ENCODE results near the gene COA6.

DNA sequence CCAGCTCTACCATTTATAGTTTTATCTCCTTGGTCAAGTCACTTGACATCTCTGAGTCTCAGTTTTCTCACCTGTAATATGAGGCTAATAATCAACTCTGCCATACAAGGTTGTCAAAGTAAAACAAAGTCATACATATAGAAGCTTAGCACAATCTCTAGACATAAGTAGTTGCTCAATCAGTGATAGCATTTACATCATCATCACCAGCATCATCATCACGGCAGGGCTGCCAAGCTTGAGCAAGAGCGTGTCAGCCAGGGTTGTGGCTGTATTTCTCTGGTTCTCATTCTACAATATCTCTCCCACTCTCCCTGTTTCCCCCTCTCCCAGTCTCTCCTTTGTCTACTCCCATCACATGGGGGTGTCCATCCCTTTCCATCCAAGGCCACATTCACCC lies 41.7 kb upstream of the COA6 start:
- TF ChIP-seq, protein P1, sequence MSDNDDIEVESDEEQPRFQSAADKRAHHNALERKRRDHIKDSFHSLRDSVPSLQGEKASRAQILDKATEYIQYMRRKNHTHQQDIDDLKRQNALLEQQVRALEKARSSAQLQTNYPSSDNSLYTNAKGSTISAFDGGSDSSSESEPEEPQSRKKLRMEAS (IDR thresholded peaks at IDR 0.05), result no peak
- TF ChIP-seq, protein P2, sequence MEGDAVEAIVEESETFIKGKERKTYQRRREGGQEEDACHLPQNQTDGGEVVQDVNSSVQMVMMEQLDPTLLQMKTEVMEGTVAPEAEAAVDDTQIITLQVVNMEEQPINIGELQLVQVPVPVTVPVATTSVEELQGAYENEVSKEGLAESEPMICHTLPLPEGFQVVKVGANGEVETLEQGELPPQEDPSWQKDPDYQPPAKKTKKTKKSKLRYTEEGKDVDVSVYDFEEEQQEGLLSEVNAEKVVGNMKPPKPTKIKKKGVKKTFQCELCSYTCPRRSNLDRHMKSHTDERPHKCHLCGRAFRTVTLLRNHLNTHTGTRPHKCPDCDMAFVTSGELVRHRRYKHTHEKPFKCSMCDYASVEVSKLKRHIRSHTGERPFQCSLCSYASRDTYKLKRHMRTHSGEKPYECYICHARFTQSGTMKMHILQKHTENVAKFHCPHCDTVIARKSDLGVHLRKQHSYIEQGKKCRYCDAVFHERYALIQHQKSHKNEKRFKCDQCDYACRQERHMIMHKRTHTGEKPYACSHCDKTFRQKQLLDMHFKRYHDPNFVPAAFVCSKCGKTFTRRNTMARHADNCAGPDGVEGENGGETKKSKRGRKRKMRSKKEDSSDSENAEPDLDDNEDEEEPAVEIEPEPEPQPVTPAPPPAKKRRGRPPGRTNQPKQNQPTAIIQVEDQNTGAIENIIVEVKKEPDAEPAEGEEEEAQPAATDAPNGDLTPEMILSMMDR (IDR thresholded peaks at IDR 0.05), result no peak
- TF ChIP-seq RAD21 (conservative IDR thresholded peaks at IDR 0.05 in 1 of 2, IDR thresholded peaks at IDR 0.05 in 1 of 2) (no peak), CHD4 (IDR thresholded peaks at IDR 0.05; ENCODE audit: borderline replicate concordance) (no peak)
